Tibial artery (tissue), 4 donors: ENCODE data around the gene EIF3I.

Experiments used
- DNase-seq, 2 donors: peaks; one replicate each; pipeline ENCODE4 v3.0.0-alpha.2; 2019
- H3K27ac ChIP-seq, 2 donors: fragments of 200-600 bp; sonication (generic) in 1 of 2; 1 replicate in 1 of 2; 2 replicates in 1 of 2; pipeline ENCODE4 v1.5.1; 2018 to 2019; ENCODE audit warnings: mild to moderate bottlenecking in 1 of 2
- H3K27me3 ChIP-seq, 2 donors: fragments of 200-600 bp; sonication (generic) in 1 of 2; one replicate each; pipeline versions ENCODE4 v1.5.1 to v1.6.0; 2016 to 2019
- H3K36me3 ChIP-seq, 3 donors: fragments of 200-600 bp; sonication (generic) in 2 of 3; one replicate each; pipeline ENCODE4 v1.5.1; 2016 to 2019; ENCODE audit warnings: mild to moderate bottlenecking in 2 of 3
- H3K4me1 ChIP-seq, 4 donors: fragments of 200-600 bp; sonication (generic) in 2 of 4; 1 replicate in 3 of 4; 2 replicates in 1 of 4; pipeline ENCODE4 v1.5.1; 2016 to 2019
- H3K4me3 ChIP-seq, 2 donors: fragments of 200-600 bp; sonication (generic) in 1 of 2; 1 replicate in 1 of 2; 2 replicates in 1 of 2; pipeline ENCODE4 v1.5.1; 2018 to 2019; ENCODE audit warnings: mild to moderate bottlenecking in 2 of 2
- H3K9me3 ChIP-seq, 3 donors: fragments of 200-600 bp; sonication (generic) in 1 of 3; one replicate each; pipeline ENCODE4 v1.5.1; 2016 to 2019
- CTCF ChIP-seq, 2 experiments: fragments of 200-600 bp in 1 of 2; fragments of 450-650 bp in 1 of 2; IDR thresholded peaks; one replicate each; pipeline ENCODE4 v1.5.1; 2017 to 2019; ENCODE audit warnings: antibody characterized with exemption in 2 of 2, mild to moderate bottlenecking in 1 of 2, moderate library complexity in 1 of 2
- intact Hi-C: fragments of 100-400 bp; cut with DNase I; formaldehyde crosslinking; loops from one replicate; pipeline ENCODE4 v1.15.0; 2023; ENCODE audit warnings: low total_unique reads

Gene EIF3I

GRCh38 chr1:32266921-32267591, 44.8 kb downstream of the EIF3I start:
- intact Hi-C loops: no loop called here
- no peaks in the 10 kb centered on the region for H3K9me3 ChIP-seq
- peaks cover 0 to 4% of the 10 kb centered on the region in 2 donors for H3K27me3 ChIP-seq
- no peak for TF ChIP-seq CTCF (IDR thresholded peaks at IDR 0.05)
- DNase-seq: no peak
- H3K27ac ChIP-seq: no peak overlapping the region
- H3K36me3 ChIP-seq: no peaks in the 10 kb centered on the region
- no peak overlapping the region for H3K4me3 ChIP-seq
- peaks cover 0 to 8% (median 3%) of the 10 kb centered on the region in 4 donors for H3K4me1 ChIP-seq

- no peak for DNase-seq
- Histone ChIP-seq H3K27ac (no peak overlapping the region), H3K36me3 (no peaks in the 10 kb centered on the region), H3K27me3 (peaks cover 0 to 21% of the 10 kb centered on the region in 2 donors), H3K9me3 (no peaks in the 10 kb centered on the region), H3K4me1 (peaks cover 0 to 8% (median 3%) of the 10 kb centered on the region in 4 donors), H3K4me3 (no peak overlapping the region)
- intact Hi-C loops: no loop called here
- TF ChIP-seq CTCF (IDR thresholded peaks at IDR 0.05): no peak
These were observed 47.5 kb downstream of the EIF3I start for GRCh38 chr1:32269744-32270143.

- no peaks in the 10 kb centered on the region for H3K36me3 ChIP-seq
These were observed 50.6 kb downstream of the EIF3I start for GRCh38 chr1:32272557-32273390.

GRCh38 chr1:32273391-32274208, 51.4 kb downstream of the EIF3I start:
- intact Hi-C loops: no loop called here
- Histone ChIP-seq H3K27me3 (peaks cover 0 to 39% of the 10 kb centered on the region in 2 donors), H3K27ac (no peak overlapping the region), H3K9me3 (no peaks in the 10 kb centered on the region), H3K36me3 (no peaks in the 10 kb centered on the region), H3K4me3 (no peak overlapping the region), H3K4me1 (no peaks in the 10 kb centered on the region)
- DNase-seq: no peak
- TF ChIP-seq CTCF (IDR thresholded peaks at IDR 0.05): no peak

More at GRCh38 chr1:32272557-32273390, 50.6 kb downstream of the EIF3I start:
- H3K4me3 ChIP-seq: no peak overlapping the region
- no peak for DNase-seq
- H3K27ac ChIP-seq: no peak overlapping the region
- peaks cover 0 to 39% of the 10 kb centered on the region in 2 donors for H3K27me3 ChIP-seq
- TF ChIP-seq CTCF (IDR thresholded peaks at IDR 0.05): no peak
- intact Hi-C loops: no loop called here
- no peaks in the 10 kb centered on the region for H3K4me1 ChIP-seq
- no peaks in the 10 kb centered on the region for H3K9me3 ChIP-seq

- Histone ChIP-seq H3K27me3 (peaks cover 0 to 39% of the 10 kb centered on the region in 2 donors), H3K4me1 (no peaks in the 10 kb centered on the region), H3K9me3 (no peaks in the 10 kb centered on the region), H3K27ac (no peak overlapping the region), H3K36me3 (no peaks in the 10 kb centered on the region), H3K4me3 (no peak overlapping the region)
- DNase-seq: no peak
- intact Hi-C loops: no loop called here
- TF ChIP-seq CTCF (IDR thresholded peaks at IDR 0.05): no peak
These were observed 52.6 kb downstream of the EIF3I start for GRCh38 chr1:32274646-32275340.
